HG03439 (cell line): ENCODE measurements around the gene GPR137B.
"Not testable (repeated sequence)": the region's sequence is repeated elsewhere in the genome, so short reads cannot be mapped to it uniquely, and the experiment has no call there.

Source experiments
- ATAC-seq: cut with Tn5 transposase; IDR thresholded peaks from one replicate; pipeline ENCODE4 v1.9.1; 2021; ENCODE audit warnings: mild to moderate bottlenecking, moderate library complexity; ENCODE audit not compliant: unreplicated experiment

Gene GPR137B

GRCh38 chr1:236143104-236143948, 987 bp downstream of the GPR137B start:
- ATAC-seq = peak; percentile 24

GRCh38 chr1:236144033-236144432, 1.7 kb downstream of the GPR137B start:
- no peak for ATAC-seq

DNA sequence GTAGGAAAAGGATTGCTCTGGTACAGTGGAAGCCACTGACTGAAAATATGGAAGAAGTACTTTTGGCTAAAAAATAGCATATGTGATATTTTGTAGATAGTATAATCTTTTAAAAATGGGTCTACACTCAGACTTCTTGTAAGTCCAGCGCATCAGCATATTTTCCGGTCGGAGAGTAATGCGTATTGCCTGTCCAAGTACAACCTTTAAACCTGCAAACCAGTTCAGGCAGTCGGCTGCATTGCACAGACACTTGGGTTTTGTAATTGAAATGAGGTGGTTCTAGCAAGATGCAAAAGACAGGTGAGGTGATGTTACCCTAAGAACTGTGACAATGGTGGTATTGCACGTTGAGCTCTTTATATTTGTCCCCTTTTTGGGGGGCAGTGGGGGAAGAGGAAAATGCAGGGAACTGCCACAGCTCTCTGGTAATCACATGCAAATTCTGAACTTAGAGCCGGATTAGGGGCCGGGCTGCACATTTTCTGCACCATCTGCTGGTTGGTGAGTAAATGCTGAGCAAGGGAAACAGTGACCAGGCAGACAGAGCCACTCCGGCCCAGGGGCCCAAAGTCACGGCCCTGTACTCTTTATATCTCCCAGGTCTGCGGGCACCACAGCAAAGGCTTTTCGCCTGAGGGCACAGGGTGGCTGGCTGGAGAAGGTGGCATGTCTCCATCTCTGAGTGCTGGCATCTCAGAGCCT, 2.3 kb downstream of the GPR137B start:
- peak; percentile 48 for ATAC-seq

- no peak for ATAC-seq
Measured at GRCh38 chr1:236147068-236147467, 4.7 kb downstream of the GPR137B start.

GRCh38 chr1:236147521-236148469, 5.5 kb downstream of the GPR137B start:
- no peak for ATAC-seq

GRCh38 chr1:236148470-236148845, 6.1 kb downstream of the GPR137B start:
- no peak for ATAC-seq

- no peak for ATAC-seq
Measured at GRCh38 chr1:236149003-236149595, 6.8 kb downstream of the GPR137B start.

DNA sequence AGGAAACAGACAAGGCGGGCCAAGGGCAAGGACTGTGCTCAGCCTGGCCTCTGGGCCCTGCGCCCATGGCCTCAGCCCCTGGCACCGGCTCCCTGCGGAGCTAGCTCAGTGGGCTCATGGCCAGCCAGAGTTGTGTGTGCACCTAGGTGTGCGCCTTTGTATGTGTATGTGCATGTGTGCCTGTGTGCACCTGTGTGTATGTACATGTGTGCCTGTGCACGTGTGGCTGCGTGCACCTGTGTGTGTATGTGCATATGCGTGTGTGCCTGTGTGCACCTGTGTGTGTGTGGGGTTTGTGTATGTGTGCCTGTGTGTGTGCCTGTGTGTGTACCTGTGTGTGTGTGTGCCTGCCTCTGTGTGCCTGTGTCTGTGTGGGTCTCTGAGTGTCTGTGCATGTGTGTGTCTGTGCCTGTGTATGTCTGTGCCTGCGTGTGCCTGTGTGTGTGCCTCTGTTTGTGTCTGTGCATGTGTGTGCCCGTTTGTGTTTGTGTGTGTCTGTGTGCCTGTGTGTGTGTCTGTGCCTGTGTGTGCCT, 7.4 kb downstream of the GPR137B start:
- no peak for ATAC-seq

GRCh38 chr1:236150311-236150955, 8.1 kb downstream of the GPR137B start:
- no peak for ATAC-seq

- no peak for ATAC-seq
Measured at GRCh38 chr1:236150986-236151385, 8.6 kb downstream of the GPR137B start.

DNA sequence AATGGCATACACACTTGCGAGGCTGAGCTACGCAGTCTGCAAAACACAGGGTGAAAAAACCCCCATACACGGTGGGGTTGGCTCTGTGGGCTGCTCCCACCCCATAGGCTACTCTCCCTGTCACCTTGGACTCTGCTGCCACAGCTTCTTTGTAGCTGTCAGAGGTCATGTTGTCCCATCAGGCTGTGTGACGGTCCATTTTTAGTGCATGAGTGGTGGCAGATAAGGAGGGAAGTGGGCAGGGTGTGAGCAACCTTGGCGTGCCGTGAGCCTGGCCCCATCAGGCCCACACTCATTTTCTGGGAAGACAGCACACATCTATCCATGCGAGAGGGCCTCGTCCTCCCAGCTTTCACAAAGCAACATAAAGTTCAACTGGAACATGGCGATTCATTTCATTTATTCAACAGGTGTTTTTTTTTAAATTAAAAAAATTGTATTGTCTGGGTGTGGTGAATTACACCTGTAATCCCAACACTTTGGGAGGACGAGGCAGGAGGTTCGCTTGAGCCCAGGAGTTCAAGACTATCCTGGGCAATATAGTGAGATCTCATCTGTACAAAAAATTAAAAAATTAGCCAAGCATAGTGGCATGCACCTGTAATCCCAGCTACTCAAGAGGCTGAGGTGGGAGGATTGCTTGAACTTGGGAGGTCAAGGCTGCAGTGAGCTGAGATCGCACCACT, 9.5 kb downstream of the GPR137B start:
- no peak for ATAC-seq

GRCh38 chr1:236154126-236154525, 11.8 kb downstream of the GPR137B start:
- ATAC-seq = no peak

GRCh38 chr1:236154671-236155398, 12.5 kb downstream of the GPR137B start:
- no peak for ATAC-seq

GRCh38 chr1:236155399-236155767, 13.0 kb downstream of the GPR137B start:
- no peak for ATAC-seq

- no peak for ATAC-seq
Measured at GRCh38 chr1:236155841-236156503, 13.6 kb downstream of the GPR137B start.

GRCh38 chr1:236156512-236157208, 14.3 kb downstream of the GPR137B start:
- peak; percentile 79 for ATAC-seq

GRCh38 chr1:236158072-236158471, 15.7 kb downstream of the GPR137B start:
- ATAC-seq = not testable (repeated sequence)

DNA sequence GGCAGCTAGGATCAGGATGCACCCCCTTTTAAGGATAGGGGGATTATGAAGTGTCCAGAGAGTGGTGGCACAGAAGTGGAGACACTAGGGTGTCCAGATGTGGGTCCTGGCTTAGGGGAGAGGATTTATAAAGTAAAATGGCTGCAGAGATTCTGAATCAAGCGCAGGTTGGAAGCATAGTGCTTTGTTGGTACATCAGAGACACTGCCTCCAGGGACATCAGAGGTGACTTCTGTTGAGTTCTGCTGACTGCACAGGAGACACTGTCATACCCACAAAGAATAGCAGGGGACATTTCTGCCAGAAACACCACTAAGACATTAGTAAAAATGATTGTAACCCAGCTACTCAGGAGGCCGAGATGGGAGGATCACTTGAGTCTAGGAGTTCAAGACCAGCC, 16.4 kb downstream of the GPR137B start:
- ATAC-seq = no peak
